HTERT RPE-1 (cell line): ENCODE measurements around the gene MORF4L2.

Experiments used
- in situ Hi-C: fragments of 300-500 bp; cut with MboI; formaldehyde crosslinking; loops from 4 replicates; pipeline ENCODE4 v1.14.3; 2020; ENCODE audit warnings: low sequenced_read_pairs

MORF4L2 gene

DNA sequence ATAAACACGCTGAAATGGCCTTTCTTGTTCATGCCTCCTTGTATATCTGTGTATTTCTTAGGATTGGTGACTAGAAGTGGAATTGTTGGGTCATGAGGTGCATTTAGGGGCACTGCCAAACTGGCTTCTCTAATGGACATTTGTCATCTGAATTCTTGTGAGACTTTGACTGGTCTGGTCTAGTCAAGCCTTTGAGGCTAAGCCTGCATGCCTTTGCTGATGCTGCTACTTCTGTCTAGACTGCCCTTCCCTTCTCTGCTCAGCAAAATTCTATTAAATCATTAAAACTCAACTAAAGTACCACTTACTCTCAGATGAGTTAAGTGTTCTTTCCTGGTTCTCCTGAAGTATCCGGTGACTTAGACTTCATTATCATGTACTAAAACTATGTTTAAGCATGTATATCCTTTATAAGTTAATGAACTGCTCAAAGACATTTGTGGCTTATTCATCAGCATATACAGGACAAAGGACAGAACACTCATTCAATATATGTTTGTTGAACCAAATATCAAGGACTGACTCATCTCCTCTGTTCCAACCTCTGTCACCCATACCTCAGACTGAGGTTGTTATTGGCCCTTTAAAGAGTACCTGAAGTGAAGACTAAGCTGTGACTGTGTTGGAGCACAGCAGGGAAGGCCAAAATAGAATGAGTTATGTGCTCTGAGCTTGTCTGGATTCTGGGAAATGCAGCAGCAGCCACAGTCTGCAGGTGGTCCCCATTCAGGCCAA, 48.7 kb downstream of the MORF4L2 start:
- in situ Hi-C loops, result no loop called here

DNA sequence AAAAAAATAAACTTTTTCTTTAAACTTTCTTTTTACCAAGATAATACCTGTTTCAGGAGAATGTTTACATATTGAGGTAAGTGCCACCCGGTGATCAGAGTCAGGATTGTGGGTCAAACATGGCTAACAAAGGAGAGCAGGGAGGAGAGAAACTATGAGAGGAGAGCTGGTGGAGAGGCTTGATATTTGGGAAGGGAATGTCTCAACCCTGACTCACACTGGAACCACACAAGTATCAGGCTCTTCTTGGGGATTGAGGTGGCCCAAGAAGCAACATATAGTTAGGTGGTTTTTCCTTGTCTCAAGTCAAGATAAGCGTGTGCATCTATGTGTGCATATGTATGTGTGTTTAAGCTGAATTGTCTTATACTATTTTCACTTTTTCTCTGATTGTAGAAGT, 51.1 kb downstream of the MORF4L2 start:
- in situ Hi-C loops, result no loop called here

DNA sequence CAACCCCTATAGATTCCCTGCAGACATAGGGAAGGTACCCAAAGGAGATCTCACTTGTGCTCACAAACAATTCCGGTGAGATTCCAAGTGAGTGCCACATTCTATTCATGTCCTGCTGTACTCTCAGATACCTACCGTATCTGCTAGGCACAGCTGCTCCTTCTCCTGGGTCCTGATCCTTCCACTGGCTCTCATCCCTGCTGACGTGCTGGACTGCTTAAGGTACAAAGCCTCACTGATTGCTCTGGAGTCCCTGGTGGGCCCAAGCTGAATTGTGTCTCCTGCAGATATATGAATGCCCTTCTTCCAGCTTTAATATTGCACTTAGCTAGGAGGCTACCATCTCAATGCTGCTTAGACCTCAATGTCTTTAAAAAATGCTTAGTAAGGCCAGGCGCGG, 55.4 kb downstream of the MORF4L2 start:
- in situ Hi-C loops, result no loop called here

DNA sequence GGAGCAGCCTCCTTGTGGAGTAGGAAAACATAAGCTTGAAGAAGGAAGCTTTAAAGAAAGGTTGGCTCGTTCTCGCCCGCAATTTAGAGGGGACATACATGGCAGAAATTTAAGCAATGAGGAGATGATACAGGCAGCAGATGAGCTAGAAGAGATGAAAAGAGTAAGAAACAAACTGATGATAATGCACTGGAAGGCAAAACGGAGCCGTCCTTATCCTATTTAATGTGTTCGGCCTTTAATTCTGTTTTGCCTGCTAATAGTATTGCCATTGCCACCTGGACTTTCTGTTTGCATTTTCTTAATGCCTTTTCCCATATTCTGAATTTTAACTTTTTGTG, 56.4 kb downstream of the MORF4L2 start:
- in situ Hi-C loops, result no loop called here

DNA sequence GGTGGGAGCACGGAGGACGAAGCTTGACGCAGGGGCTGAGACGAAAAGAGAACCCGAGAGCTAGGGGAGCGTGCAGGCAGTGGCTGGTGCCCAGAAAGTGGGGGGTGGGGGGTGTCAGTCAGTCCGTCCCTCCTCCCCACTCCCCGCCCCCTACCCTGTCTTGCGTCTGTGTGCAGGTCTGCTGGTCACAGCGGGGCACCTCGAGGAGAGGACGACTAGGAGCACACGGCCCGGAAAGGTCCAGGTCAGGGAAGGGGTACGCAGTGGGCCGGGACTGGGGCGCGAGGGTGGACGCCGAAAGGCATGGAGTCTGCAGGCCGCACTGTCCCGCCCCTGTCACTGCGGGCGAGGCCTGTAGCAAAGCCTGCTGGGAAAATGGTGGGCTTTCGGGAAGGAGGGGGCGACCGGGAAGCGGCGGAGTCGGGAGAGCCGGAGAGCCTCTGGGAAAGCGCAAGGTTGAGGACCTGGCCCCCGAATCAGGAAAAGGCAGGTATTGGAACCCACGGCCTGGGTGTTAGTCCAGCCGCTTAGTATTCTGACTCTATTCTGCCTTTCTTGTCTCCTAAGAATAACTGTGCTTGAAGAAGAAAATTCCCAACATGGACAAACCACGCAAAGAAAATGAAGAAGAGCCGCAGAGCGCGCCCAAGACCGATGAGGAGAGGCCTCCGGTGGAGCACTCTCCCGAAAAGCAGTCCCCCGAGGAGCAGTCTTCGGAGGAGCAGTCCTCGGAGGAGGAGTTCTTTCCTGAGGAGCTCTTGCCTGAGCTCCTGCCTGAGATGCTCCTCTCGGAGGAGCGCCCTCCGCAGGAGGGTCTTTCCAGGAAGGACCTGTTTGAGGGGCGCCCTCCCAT, 57.0 kb downstream of the MORF4L2 start:
- in situ Hi-C loops, result no loop called here

DNA sequence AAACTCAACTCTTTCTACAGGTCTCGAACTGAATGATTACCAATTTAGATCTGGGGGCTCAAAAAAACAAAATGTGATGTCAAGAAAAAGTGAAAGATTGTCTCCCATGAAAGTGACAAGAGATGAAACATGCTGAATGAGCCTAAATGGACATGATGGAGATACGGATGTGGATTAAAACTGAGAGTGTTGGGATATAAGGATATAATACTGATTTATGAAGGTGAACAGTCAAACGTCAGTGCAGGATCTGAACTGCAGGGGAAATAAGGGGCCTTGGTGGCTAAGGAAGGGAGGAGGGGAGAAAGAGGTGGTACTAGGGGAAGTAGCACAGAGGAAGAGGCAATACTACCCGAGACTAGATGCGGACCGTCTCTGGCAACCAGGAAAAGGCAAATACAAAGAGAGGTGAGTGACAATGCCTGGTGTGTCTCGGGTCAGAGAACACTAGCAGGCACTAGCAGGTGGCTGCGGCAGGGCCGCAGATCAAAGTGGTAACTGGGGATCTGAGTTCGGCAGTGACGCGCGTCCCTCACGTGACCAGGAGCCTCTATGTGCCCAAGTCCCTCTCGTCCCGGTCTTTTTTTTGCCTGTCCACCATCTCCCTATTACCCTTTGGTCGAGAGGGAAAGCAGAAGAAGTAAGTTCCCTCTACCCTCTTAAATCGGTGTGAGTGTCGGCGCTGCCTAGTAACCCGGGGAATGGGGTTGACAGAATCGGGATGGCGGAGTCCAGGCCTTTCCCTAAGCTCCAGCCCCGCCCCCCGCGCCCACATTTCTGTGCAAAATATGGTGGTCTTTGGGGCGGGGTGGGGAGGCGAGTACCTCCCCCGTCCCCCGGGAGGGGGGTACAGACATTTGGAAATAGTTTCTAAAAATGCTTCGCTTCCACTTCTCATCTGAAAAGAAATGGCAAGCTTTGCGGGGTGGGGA, 57.8 kb downstream of the MORF4L2 start, which contains the start of gene TCEAL1:
Gene TCEAL1 (plus strand): TSS at position 590 of the 932 bp plus-strand sequence. CDS start 942 bp downstream, outside the sequence.
- in situ Hi-C loops, result no loop called here

DNA sequence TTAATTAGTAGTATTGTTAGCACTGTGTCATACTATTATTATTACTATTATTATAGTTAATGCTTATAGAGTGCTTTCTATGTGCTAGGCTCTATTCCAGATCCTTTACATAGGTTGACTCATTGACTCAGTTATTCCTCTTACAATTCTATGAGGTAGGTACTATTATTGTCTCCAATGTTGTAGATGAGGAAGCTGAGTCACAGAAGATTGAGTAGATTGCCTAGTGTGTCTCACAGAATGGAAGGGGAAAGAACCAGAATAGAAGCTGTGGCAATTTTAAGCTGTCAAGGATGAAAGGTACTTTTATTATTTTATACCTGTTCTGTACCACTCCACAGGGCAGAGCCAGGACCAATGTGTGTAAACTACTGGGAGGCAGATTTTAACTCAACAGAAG, 59.6 kb downstream of the MORF4L2 start:
- in situ Hi-C loops, result no loop called here
